ENCODE data around the gene SYNE1.

Gene SYNE1

DNA sequence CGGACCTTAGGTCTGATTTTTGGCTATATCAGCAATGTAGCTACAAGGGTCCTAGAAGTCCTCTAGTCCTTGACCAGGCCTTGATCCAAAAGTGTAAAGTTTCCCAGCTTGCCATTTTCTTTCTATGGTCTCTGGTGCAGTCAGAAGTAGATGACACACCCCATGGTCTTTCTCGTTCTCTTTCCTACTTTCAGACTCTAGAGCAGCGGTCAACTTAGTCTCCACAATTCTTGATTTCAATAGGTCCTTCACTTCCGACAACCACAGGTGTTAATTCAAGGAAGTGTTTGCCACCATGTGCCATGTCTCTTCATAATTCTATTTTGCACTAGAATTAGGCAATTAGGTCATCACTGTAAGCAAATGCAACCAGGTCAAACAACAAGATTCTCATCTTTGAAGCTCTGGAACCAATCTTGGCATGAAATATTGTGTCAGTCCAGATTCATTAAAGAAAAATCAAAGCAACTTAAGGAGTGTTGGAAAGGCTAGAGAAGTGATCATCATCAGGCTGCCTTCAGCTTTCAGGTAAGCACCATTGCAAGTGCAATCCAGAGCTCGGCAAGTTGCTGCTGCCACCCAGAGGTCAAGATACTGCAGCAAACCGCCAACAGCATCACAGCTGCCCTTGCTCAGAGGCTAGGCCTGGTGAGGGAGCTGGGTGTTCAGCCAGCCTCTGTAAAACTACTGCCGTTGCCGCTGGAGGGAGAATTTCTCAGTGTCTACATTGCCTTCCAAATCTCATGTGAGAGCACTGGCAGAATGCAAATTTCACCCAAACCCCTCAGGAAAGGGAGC is 5.6 kb upstream of the SYNE1 start:
- no peak overlapping the region for H3K4me3 ChIP-seq (ENCODE audit: low read depth, low read length)
- TF ChIP-seq, protein P1, sequence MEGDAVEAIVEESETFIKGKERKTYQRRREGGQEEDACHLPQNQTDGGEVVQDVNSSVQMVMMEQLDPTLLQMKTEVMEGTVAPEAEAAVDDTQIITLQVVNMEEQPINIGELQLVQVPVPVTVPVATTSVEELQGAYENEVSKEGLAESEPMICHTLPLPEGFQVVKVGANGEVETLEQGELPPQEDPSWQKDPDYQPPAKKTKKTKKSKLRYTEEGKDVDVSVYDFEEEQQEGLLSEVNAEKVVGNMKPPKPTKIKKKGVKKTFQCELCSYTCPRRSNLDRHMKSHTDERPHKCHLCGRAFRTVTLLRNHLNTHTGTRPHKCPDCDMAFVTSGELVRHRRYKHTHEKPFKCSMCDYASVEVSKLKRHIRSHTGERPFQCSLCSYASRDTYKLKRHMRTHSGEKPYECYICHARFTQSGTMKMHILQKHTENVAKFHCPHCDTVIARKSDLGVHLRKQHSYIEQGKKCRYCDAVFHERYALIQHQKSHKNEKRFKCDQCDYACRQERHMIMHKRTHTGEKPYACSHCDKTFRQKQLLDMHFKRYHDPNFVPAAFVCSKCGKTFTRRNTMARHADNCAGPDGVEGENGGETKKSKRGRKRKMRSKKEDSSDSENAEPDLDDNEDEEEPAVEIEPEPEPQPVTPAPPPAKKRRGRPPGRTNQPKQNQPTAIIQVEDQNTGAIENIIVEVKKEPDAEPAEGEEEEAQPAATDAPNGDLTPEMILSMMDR (IDR thresholded peaks at IDR 0.05; ENCODE audit: borderline replicate concordance, insufficient read depth, low read depth, low read length): peak; percentile 55; the same call in 1 of the 2 replicates

DNA sequence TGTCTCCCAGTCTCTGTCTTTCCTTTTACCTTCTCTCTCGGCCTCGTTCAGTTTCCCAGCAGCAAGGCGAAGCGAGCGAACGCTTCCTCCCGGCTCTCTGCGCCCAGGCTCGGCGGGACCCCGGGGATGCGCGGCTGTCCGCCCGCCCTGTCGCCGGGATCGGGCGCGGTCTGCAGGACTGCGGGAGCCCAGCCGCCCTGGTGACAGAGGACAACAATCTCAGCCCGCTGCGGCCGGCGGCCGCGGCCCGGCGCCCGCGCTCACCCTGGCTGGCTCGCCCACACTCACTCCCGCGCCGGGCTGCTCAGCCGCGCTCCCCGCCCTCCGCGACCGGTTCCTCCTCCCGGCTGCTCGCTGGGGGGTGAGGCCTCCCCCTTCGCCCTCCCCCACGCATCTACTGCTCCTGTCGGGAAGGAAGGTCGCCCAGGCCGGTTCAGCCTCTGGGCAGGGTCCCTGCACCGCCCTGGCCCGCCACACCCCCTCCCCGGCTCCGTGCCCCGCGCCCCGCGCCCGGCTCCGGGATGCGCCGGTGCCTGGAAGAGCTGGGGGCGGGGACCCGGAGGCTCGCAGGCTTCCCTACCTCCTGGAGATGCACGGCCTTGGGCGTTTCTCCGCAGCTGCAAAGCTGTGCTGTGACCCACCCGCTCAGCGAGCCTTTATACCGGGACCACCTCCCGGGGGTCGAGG is 410 bp downstream of the SYNE1 start:
- TF ChIP-seq, protein P1 (IDR thresholded peaks at IDR 0.05; ENCODE audit: borderline replicate concordance, insufficient read depth, low read depth, low read length): no peak
- no peak overlapping the region for H3K4me3 ChIP-seq (ENCODE audit: low read depth, low read length)

DNA sequence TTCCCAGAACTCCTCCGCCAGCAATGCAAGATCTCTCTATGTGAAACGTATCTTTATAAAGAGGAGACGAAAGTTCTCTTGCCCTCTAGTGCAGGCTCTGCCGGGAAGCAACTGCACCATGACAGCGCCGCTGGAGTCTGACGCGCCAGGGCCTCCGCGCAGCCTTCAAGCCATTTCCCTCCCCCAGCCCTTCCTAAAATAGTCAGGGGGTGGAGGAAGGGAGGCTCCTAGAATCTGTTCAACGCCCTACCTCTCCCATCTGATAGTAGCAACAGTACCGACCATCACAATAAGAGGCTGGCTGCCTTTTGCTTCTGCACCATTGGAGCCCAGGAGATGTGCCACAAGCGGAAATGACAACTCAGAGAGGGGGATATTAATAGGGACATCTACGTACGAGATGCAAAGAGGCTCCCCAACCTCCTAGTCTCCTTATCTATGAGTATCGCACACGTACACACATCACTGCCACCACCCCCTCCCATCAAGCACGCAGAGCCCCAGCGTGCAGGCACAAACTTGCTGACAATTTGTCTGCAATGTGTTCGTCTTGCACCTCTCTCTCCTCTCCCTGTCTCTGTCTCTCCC is 1.0 kb downstream of the SYNE1 start:
- H3K4me3 ChIP-seq (ENCODE audit: low read depth, low read length): no peak overlapping the region

DNA sequence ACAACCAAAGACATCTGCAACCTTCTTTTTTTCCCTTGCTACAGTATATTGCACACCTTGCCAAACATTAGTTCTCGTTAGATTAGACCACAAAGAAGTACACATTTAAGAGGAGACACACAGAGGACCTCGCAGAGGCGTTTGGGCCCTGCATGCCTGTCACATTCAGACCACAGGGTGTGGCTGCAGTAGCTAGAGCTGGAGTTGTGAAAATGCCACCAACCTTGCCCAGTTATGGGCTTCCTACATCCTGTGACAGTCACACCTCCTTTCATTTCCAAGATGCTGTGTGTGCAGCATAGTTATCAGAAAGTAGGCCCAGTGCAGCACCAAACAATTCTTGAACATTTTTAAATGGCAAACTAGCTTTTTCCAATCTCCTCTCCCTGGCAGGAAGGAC is 2.4 kb downstream of the SYNE1 start:
- no peak overlapping the region for H3K4me3 ChIP-seq (ENCODE audit: low read depth, low read length)
- TF ChIP-seq, protein P1 (IDR thresholded peaks at IDR 0.05; ENCODE audit: borderline replicate concordance, insufficient read depth, low read depth, low read length): no peak

More for the DNA sequence above, 1.0 kb downstream of the SYNE1 start:
- TF ChIP-seq, protein P1 (IDR thresholded peaks at IDR 0.05; ENCODE audit: borderline replicate concordance, insufficient read depth, low read depth, low read length): no peak

DNA sequence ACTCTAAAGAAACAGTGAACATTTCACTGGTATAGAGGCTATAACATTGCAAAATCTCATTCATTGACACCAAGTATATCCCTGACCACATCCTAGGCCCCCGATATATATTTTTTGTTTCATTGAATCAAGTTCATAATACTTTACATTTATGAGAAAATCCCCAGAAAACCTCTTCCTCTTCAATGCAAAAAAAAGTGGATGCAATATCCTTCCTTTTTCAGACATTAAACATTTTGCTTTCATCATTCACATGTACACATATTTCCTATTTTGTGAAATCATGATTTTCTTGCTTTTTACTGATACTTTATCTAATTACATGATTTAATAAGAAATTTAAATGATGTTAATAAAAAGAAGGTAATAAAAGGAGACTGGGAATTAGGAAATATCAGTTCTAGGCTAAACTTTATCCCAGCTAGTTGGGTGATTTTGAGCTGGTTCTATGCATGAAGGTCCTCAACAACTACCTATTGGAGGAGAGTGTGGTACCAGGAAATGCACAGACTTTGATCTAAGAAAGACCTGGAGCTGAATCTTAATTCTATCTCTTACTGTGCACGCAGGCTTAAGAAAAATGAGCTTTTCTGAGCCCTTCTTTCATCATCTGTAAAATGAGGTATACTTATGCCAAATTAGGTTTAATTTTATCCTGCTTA is 4.9 kb downstream of the SYNE1 start:
- H3K4me3 ChIP-seq (ENCODE audit: low read depth, low read length): no peak overlapping the region
- TF ChIP-seq, protein P1 (IDR thresholded peaks at IDR 0.05; ENCODE audit: borderline replicate concordance, insufficient read depth, low read depth, low read length): no peak

DNA sequence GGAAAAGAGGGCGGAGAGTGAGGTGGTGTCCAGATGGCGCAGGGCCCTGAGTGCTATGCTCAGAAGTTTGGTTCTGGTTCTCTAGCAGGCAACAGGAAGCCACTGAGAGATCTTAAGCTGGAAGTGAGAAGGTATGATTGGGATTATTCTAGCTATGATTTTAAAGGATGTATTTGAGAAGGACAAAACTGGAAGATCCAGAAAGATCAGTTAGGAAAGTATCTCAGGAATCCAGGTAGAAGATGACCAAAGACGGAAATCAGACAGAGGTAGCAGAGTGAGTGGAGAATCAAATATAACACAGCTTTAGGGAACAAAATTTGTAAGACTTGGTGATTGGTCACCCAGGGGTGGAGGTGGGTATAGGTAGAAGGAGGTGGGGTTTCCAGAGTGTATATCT is 5.8 kb downstream of the SYNE1 start:
- TF ChIP-seq, protein P1 (IDR thresholded peaks at IDR 0.05; ENCODE audit: borderline replicate concordance, insufficient read depth, low read depth, low read length): no peak
- no peak overlapping the region for H3K4me3 ChIP-seq (ENCODE audit: low read depth, low read length)
